HG02763 (cell line): ENCODE data around the gene SPG7.
"Not testable (repeated sequence)": the region's sequence is repeated elsewhere in the genome, so short reads cannot be mapped to it uniquely, and the experiment has no call there.

ENCODE experiments used
- ATAC-seq: cut with Tn5 transposase; IDR thresholded peaks from one replicate; pipeline ENCODE4 v1.9.1; 2021; ENCODE audit warnings: mild to moderate bottlenecking, moderate library complexity; ENCODE audit not compliant: unreplicated experiment

SPG7 gene

DNA sequence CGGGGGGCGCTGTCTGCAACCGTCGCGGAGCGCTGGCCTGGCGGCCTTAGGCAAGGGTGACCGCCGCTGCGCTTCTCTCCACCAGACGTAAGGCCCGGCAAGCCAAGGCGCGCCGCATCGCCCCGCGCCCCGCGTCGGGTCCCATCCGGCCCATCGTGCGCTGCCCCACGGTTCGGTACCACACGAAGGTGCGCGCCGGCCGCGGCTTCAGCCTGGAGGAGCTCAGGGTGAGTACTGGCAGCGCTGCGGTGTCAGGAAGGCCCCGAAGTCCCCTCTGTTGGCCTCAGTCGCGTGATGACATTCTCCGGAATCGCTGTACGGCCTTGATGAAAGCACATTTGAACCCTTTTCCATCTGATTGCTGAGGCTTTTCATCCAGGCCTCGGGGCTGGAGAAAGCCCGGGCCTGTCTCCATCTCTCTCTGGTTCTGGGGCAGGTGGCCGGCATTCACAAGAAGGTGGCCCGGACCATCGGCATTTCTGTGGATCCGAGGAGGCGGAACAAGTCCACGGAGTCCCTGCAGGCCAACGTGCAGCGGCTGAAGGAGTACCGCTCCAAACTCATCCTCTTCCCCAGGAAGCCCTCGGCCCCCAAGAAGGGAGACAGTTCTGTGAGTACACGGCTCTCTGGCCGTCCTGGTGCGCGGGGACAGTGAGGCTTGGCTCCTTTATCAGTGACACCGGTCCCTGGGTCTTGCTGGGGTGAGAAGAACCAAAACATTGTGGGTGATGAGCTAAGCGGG, 53.1 kb downstream of the SPG7 start:
- ATAC-seq: no peak

GRCh38 chr16:89561884-89562599, 53.8 kb downstream of the SPG7 start:
- no peak for ATAC-seq

DNA sequence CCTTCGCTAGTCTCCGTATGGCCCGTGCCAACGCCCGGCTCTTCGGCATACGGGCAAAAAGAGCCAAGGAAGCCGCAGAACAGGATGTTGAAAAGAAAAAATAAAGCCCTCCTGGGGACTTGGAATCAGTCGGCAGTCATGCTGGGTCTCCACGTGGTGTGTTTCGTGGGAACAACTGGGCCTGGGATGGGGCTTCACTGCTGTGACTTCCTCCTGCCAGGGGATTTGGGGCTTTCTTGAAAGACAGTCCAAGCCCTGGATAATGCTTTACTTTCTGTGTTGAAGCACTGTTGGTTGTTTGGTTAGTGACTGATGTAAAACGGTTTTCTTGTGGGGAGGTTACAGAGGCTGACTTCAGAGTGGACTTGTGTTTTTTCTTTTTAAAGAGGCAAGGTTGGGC, 54.7 kb downstream of the SPG7 start:
- no peak for ATAC-seq

DNA sequence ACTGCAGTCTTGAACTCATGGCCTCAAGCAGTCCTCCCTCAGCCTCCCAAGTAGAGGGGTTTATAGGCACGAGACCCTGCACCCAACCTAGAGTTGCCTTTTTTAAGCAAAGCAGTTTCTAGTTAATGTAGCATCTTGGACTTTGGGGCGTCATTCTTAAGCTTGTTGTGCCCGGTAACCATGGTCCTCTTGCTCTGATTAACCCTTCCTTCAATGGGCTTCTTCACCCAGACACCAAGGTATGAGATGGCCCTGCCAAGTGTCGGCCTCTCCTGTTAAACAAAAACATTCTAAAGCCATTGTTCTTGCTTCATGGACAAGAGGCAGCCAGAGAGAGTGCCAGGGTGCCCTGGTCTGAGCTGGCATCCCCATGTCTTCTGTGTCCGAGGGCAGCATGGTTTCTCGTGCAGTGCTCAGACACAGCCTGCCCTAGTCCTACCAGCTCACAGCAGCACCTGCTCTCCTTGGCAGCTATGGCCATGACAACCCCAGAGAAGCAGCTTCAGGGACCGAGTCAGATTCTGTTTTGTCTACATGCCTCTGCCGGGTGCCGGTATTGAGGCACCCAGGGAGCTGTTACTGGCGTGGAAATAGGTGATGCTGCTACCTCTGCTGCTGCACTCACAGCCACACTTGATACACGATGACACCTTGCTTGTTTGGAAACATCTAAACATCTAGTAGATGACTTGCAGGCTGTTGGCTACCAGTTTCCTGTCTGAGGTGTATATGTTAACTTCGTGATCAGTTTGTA, 55.6 kb downstream of the SPG7 start:
- ATAC-seq: no peak

GRCh38 chr16:89564476-89565255, 56.5 kb downstream of the SPG7 start:
- no peak for ATAC-seq

- ATAC-seq: no peak
Observed at GRCh38 chr16:89565256-89565505, 57.0 kb downstream of the SPG7 start.

GRCh38 chr16:89565506-89566372, 57.5 kb downstream of the SPG7 start:
- no peak for ATAC-seq

DNA sequence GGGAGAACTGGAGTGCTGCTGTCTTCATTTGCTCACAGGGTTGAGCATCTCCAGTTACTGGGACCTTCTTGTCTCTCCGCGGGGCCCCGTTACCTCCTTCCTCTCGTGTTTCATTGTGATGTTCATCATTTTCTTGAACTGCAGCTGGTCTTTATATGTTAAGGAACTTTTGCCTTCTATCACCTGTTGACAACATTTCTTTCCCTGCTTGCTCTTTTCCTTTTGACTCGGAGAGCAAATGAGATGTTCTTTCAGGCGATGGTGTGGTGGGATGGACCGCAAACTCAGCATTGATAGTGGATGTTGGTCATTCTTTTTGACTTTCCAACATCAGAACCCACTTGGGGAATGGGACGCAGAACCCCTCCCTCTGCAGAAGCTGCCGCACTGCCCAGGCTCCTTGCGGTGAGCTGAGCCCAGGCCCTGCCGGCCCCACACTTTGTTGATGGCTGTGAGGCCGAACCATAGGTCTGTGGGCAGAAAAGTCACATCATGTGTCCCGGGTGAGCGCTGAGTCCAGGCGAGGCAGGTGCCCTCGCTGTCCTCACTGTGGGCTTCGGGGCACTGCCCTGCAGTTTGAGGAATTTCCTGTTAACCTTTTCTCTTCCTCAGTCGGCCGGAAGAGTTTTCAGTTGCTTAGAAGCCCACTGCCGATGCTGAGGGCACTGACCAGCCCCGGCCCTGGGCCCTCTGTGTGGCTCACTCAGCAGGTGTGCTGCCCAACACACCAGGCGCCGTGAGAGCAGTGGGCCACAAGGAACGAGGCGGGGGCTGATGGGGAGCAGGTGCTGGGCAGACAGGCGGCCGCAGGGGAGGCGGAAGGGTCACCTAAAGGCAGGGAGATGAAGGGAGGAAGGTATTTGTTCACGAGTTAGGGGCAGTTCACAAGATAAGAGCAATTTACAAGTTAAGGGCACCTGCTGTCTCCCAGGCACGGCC, 59.7 kb downstream of the SPG7 start:
- no peak for ATAC-seq

GRCh38 chr16:89569506-89570341, 61.5 kb downstream of the SPG7 start:
- ATAC-seq: no peak

- ATAC-seq: no peak
Observed at GRCh38 chr16:89570342-89570923, 62.2 kb downstream of the SPG7 start.

- ATAC-seq: not testable (repeated sequence)
Observed at GRCh38 chr16:89570983-89571598, 62.9 kb downstream of the SPG7 start.

DNA sequence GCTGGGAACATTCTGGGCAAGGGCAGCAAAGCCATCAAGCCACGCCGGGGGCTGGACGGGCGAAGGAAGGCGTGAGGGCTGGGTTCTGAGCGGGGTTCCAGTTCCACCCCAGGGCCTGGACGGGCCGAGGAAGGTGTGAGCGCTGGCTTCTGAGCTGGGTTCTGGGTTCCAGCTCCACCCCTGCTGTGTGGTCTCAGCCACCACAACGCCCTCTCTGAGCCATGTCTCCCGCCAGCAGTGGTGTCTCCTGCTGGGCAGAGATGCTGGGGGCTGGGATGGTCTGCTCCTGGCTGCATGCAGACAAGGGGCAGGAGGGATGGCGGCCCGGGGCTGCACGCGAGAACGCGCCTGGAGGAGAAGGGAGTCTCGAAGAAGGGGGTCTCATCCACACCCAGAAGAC, 63.4 kb downstream of the SPG7 start:
- no peak for ATAC-seq

- no peak for ATAC-seq
Observed at GRCh38 chr16:89572073-89572484, 63.9 kb downstream of the SPG7 start.

- ATAC-seq: no peak
Observed at GRCh38 chr16:89572485-89573205, 64.4 kb downstream of the SPG7 start.

GRCh38 chr16:89573826-89574680, 65.8 kb downstream of the SPG7 start:
- ATAC-seq: no peak

DNA sequence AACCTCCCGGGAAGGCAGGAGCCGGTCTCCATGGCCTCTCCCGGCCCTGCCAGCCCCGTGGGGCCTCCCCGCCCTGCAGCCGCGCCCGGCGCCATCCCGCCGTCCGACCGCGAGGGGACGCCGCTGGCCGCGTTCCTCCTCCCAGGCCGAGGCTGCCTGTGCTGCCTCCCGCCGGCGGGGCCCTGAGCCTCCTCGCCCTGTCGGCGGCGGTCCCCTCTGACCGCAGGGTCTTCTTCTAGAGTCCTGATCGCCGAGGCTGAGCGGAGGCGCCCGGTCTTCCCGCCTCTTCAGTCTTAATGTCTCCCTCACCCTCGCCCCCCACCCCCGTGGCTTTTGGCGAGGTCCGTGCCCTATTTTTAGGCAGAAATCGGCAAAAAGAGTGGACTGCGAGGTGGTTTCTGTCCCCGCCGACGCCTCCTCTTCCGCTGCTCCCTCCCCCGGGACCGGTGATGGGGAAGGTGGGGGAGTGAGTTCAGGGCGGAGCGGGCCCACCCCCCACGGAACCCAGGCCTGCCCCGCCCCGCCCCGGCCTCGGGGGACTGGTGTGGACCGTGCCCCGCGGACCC, 66.6 kb downstream of the SPG7 start:
- ATAC-seq: no peak
